Gastrocnemius medialis (tissue), 4 donors: ENCODE measurements around the gene IRF3. TPM values are rescaled to one million over a fixed set of nuclear protein-coding genes. Genes with fewer than 3 reads are reported as not detected.

Source experiments
- ATAC-seq, 2 donors: fragments of 150-250 bp; one replicate each; pipeline ENCODE4 v1.9.1; 2016
- DNase-seq, 2 donors: peaks; one replicate each; pipeline ENCODE4 v3.0.0-alpha.2; 2019
- H3K27ac ChIP-seq, 4 donors: fragments of 200-600 bp; sonication (generic); 1 replicate in 1 of 4; 2 replicates in 3 of 4; pipeline ENCODE4 v1.5.1; 2016 to 2018; ENCODE audit warnings: mild to moderate bottlenecking in 2 of 4, moderate library complexity in 1 of 4
- H3K27me3 ChIP-seq, 3 donors: fragments of 200-600 bp; sonication (generic) in 2 of 3; 1 replicate in 1 of 3; 2 replicates in 2 of 3; pipeline versions ENCODE4 v1.5.1 to v1.6.0; 2016 to 2019; ENCODE audit warnings: mild to moderate bottlenecking in 1 of 3, moderate library complexity in 1 of 3
- H3K36me3 ChIP-seq, 2 donors: fragments of 200-600 bp; sonication (generic) in 1 of 2; one replicate each; pipeline ENCODE4 v1.5.1; 2017 to 2018
- H3K4me1 ChIP-seq, 2 donors: fragments of 200-600 bp; sonication (generic) in 1 of 2; one replicate each; pipeline ENCODE4 v1.5.1; 2016 to 2017; ENCODE audit warnings: mild to moderate bottlenecking in 2 of 2
- H3K4me3 ChIP-seq, 4 donors: fragments of 200-600 bp; sonication (generic) in 3 of 4; 1 replicate in 1 of 4; 2 replicates in 3 of 4; pipeline ENCODE4 v1.5.1; 2016 to 2019; ENCODE audit warnings: mild to moderate bottlenecking in 2 of 4
- H3K9me3 ChIP-seq, 3 donors: fragments of 200-600 bp; sonication (generic) in 2 of 3; 1 replicate in 1 of 3; 2 replicates in 2 of 3; pipeline ENCODE4 v1.5.1; 2016 to 2019
- CTCF ChIP-seq, 5 experiments: fragments of 450-650 bp in 3 of 5; fragments of 200-600 bp in 2 of 5; sonication (generic) in 2 of 5; IDR thresholded peaks in 4 of 5; conservative IDR thresholded peaks in 1 of 5; 1 replicate in 4 of 5; 2 replicates in 1 of 5; pipeline ENCODE4 v1.5.1; 2016 to 2019; ENCODE audit warnings: antibody characterized with exemption in 5 of 5, mild to moderate bottlenecking in 3 of 5, moderate library complexity in 3 of 5
- POLR2A ChIP-seq, 2 donors: fragments of 450-650 bp; IDR thresholded peaks; one replicate each; pipeline ENCODE4 v1.6.1; 2017; ENCODE audit warnings: antibody characterized with exemption in 2 of 2, mild to moderate bottlenecking in 2 of 2, moderate library complexity in 2 of 2
- in situ Hi-C, 4 donors: fragments of 200-750 bp; cut with MboI; loops; one replicate each; pipeline versions ENCODE4 v1.15.0 to v1.8.0; 2017; ENCODE audit warnings: low sequenced_read_pairs in 4 of 4
- intact Hi-C: fragments of 100-400 bp; cut with DNase I; formaldehyde crosslinking; loops from one replicate; pipeline ENCODE4 v1.15.1; 2023; ENCODE audit warnings: low total_unique reads
- total RNA-seq, 4 donors: library from RNA; depleted of rRNA; stranded (reverse); fragments of >200 nt; gene quantifications; one replicate each; pipeline versions ENCODE4 v1.1.0 to v1.2.3, GENCODE V29; 2016

The IRF3 gene
- total RNA-seq, 4 donors from 2014 or later: 11.0 to 18.6 (median 13.7) TPM

GRCh38 chr19:49658139-49658517 is 7.5 kb downstream of the IRF3 start:
- ATAC-seq: no peak
- in situ Hi-C loops: no loop called here

GRCh38 chr19:49657493-49658138 is 8.0 kb downstream of the IRF3 start:
- ATAC-seq (no peak), DNase-seq (no peak)
- Histone ChIP-seq H3K9me3 (no peaks in the 10 kb centered on the region), H3K27ac (no peak overlapping the region), H3K27me3 (no peaks in the 10 kb centered on the region), H3K4me1 (no peaks in the 10 kb centered on the region), H3K36me3 (peaks cover 0 to 95% of the 10 kb centered on the region in 2 donors), H3K4me3 (no peak overlapping the region)
- intact Hi-C loops: no loop called here
- in situ Hi-C loops: no loop called here
- no peak for TF ChIP-seq CTCF (IDR thresholded peaks at IDR 0.05 in 4 of 5, conservative IDR thresholded peaks at IDR 0.05 in 1 of 5)
- TF ChIP-seq POLR2A (IDR thresholded peaks at IDR 0.05): no peak

More at GRCh38 chr19:49658139-49658517, 7.5 kb downstream of the IRF3 start:
- no peak for TF ChIP-seq POLR2A (IDR thresholded peaks at IDR 0.05)
- no peak for TF ChIP-seq CTCF (IDR thresholded peaks at IDR 0.05 in 4 of 5, conservative IDR thresholded peaks at IDR 0.05 in 1 of 5)
- Histone ChIP-seq H3K27me3 (no peaks in the 10 kb centered on the region), H3K27ac (no peak overlapping the region), H3K4me1 (no peaks in the 10 kb centered on the region), H3K9me3 (no peaks in the 10 kb centered on the region), H3K4me3 (no peak overlapping the region), H3K36me3 (peaks cover 0 to 92% of the 10 kb centered on the region in 2 donors)
- intact Hi-C loops: no loop called here
- no peak for DNase-seq

GRCh38 chr19:49656456-49657109 is 9.1 kb downstream of the IRF3 start:
- TF ChIP-seq CTCF (IDR thresholded peaks at IDR 0.05 in 4 of 5, conservative IDR thresholded peaks at IDR 0.05 in 1 of 5) (no peak), POLR2A (IDR thresholded peaks at IDR 0.05) (no peak)
- Histone ChIP-seq H3K36me3 (peaks cover 0 to 90% of the 10 kb centered on the region in 2 donors), H3K9me3 (no peaks in the 10 kb centered on the region), H3K4me1 (no peaks in the 10 kb centered on the region), H3K27ac (no peak overlapping the region), H3K27me3 (no peaks in the 10 kb centered on the region), H3K4me3 (no peak overlapping the region)
- no peak for ATAC-seq
- DNase-seq: no peak
- in situ Hi-C loops (no loop called here), intact Hi-C loops (no loop called here)

GRCh38 chr19:49655570-49656455 is 9.8 kb downstream of the IRF3 start:
- Histone ChIP-seq H3K27ac (no peak overlapping the region), H3K27me3 (no peaks in the 10 kb centered on the region), H3K9me3 (no peaks in the 10 kb centered on the region), H3K4me1 (no peaks in the 10 kb centered on the region), H3K4me3 (no peak overlapping the region), H3K36me3 (peaks cover 0 to 89% of the 10 kb centered on the region in 2 donors)
- no peak for TF ChIP-seq POLR2A (IDR thresholded peaks at IDR 0.05)
- no peak for TF ChIP-seq CTCF (IDR thresholded peaks at IDR 0.05 in 4 of 5, conservative IDR thresholded peaks at IDR 0.05 in 1 of 5)
- in situ Hi-C loops: no loop called here
- intact Hi-C loops: no loop called here
- DNase-seq (no peak), ATAC-seq (no peak)
